PC-3 (cell line): Measurements from ENCODE around the gene PLA2G2D.

ENCODE experiments used
- CTCF ChIP-seq: fragments of 300-600 bp; sonication (generic); conservative IDR thresholded peaks from 2 replicates; pipeline ENCODE4 v1.5.1; 2017; ENCODE audit warnings: antibody characterized with exemption, low read depth, mild to moderate bottlenecking, low read length
- EZH2 ChIP-seq: fragments of 300-600 bp; sonication (generic); IDR thresholded peaks from one replicate; pipeline ENCODE4 v1.6.1; 2017; ENCODE audit warnings: antibody characterized with exemption, mild to moderate bottlenecking, low read length; ENCODE audit not compliant: unreplicated experiment

- no peak for TF ChIP-seq CTCF
- no peak for TF ChIP-seq EZH2
Observed at GRCh38 chr1:20110679-20111078, 8.7 kb downstream of the PLA2G2D start.
